ENCODE data around the gene PRKN. TPM values are rescaled to one million over a fixed set of nuclear protein-coding genes. Genes with fewer than 3 reads are reported as not detected.

Gene PRKN
- total and polyA plus RNA-seq, 2 donors (not counting 3 experiments of a cell fraction or from before 2014, with no cell fraction given) = 0.06 TPM; not detected in 1

DNA sequence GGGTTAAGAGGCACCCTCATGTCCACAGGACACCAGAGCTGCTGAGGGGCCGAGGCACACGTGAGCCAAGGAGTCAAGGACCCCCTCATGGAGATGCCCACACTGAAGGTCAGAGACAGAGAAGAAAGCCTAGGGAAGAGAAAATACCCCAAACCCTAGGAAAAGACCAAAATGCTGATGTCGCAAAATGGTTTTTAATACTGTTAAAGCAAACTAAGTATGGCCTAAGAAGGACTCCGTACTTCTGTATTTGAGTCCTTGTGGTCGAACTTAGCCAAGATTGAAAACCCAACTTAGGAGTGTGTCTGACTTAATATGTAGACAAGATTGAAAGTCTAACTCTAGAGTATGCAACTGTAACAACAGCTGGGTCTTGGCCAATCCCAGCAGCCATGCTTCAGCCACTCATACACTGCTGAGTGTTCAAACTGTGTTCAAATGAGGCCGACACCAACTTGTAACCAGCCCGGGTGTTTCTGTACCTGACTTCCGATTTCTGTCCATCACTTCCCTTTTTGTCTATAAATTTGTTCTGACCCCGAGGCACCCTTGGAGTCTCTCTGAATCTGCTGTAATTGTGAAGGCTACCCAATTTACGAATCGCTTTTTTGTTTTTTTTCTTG lies 1361.2 kb downstream of the PRKN start:
- no peaks in the 10 kb centered on the region for H3K4me1 ChIP-seq (ENCODE audit: control insufficient read depth, extremely low read depth, insufficient read depth, low read length)
- H2AFZ ChIP-seq (ENCODE audit: low read depth, low read length) = no peak overlapping the region
- FAIRE-seq (no peak), DNase-seq (ENCODE audit: low read depth, low spot score) (no peak)
- ChIA-PET POLR2A (no interaction called here), CTCF (interaction anchor here (1.4 to 1.6 kb wide), 2 partner anchors 433 to 436 kb away, joined by 3 to 6 read pairs; no protein-coding TSS in a partner anchor)
- no peaks in the 10 kb centered on the region for H3K36me3 ChIP-seq (ENCODE audit: control insufficient read depth in 2 of 2, extremely low read depth in 1 of 2, insufficient read depth in 2 of 2, low read length in 2 of 2)
- H3K4me2 ChIP-seq (ENCODE audit: insufficient read depth, low read length) = no peak overlapping the region
- no TSS peak for BruUV-seq (replicated peaks)
- TF ChIP-seq POLR2A (IDR thresholded peaks at IDR 0.05; ENCODE audit: low read depth, low read length) (no peak), GATA2 (IDR thresholded peaks at IDR 0.05; ENCODE audit: insufficient read depth, insufficient read length, low read depth, low read length) (no peak), EZH2 (IDR thresholded peaks at IDR 0.05; ENCODE audit: borderline replicate concordance, low read depth, low read length, severe bottlenecking) (no peak), JUN (IDR thresholded peaks at IDR 0.05; ENCODE audit: borderline replicate concordance, insufficient read depth, insufficient read length, low read depth) (no peak), MYC (IDR thresholded peaks at IDR 0.05; ENCODE audit: low read depth, low read length) (no peak), POLR2AphosphoS5 (IDR thresholded peaks at IDR 0.05; ENCODE audit: insufficient read depth, low read depth, low read length) (no peak)
- H4K20me1 ChIP-seq (replicated peaks; ENCODE audit: control insufficient read depth, extremely low read depth, insufficient read depth, low read length) = no peaks in the 10 kb centered on the region
- no peak overlapping the region for H3K27ac ChIP-seq (ENCODE audit: insufficient read depth, low read depth, low read length)
- H3K27me3 ChIP-seq (ENCODE audit: control insufficient read depth in 2 of 2, insufficient read depth in 2 of 2, low read length in 2 of 2) = no peaks in the 10 kb centered on the region
- dilution Hi-C loops (cut with MboI; ENCODE audit: extremely low pct_ligation_motif_present, low sequenced_read_pairs) (no loop called here), intact Hi-C loops (cut with micrococcal nuclease) (no loop called here)
- no peaks in the 10 kb centered on the region for H3K79me2 ChIP-seq (ENCODE audit: control insufficient read depth, insufficient read depth, low read length)
- no peaks in the 10 kb centered on the region for H3K9me3 ChIP-seq (replicated peaks; ENCODE audit: control insufficient read depth, insufficient read depth, low read length)
- no peaks in the 10 kb centered on the region for H3K9me1 ChIP-seq (replicated peaks; ENCODE audit: control insufficient read depth, extremely low read depth, insufficient read depth, low read length)
- no peak overlapping the region for H3K4me3 ChIP-seq (replicated peaks in 1 of 3; ENCODE audit: insufficient read depth in 1 of 3, low read depth in 1 of 3, low read length in 3 of 3)
- H3K9ac ChIP-seq (replicated peaks; ENCODE audit: extremely low read depth, insufficient read depth, low read length) = no peak overlapping the region

GRCh38 chr6:161365633-161366032 lies 1361.9 kb downstream of the PRKN start:
- BruUV-seq (replicated peaks) = no TSS peak
- no peak overlapping the region for H2AFZ ChIP-seq (ENCODE audit: low read depth, low read length)
- ChIA-PET CTCF (interaction anchor here (1.6 kb wide), 1 partner anchor 435 kb away, joined by 6 read pairs; no protein-coding TSS in a partner anchor), POLR2A (no interaction called here)
- no peaks in the 10 kb centered on the region for H4K20me1 ChIP-seq (replicated peaks; ENCODE audit: control insufficient read depth, extremely low read depth, insufficient read depth, low read length)
- no peak overlapping the region for H3K9ac ChIP-seq (replicated peaks; ENCODE audit: extremely low read depth, insufficient read depth, low read length)
- H3K27me3 ChIP-seq (ENCODE audit: control insufficient read depth in 2 of 2, insufficient read depth in 2 of 2, low read length in 2 of 2) = no peaks in the 10 kb centered on the region
- no peaks in the 10 kb centered on the region for H3K36me3 ChIP-seq (ENCODE audit: control insufficient read depth in 2 of 2, extremely low read depth in 1 of 2, insufficient read depth in 2 of 2, low read length in 2 of 2)
- DNase-seq (ENCODE audit: low read depth, low spot score) = no peak
- intact Hi-C loops (cut with micrococcal nuclease) = no loop called here
- dilution Hi-C loops (cut with MboI; ENCODE audit: extremely low pct_ligation_motif_present, low sequenced_read_pairs) = no loop called here
- no peaks in the 10 kb centered on the region for H3K4me1 ChIP-seq (ENCODE audit: control insufficient read depth, extremely low read depth, insufficient read depth, low read length)
- FAIRE-seq = no peak
- no peak overlapping the region for H3K27ac ChIP-seq (ENCODE audit: insufficient read depth, low read depth, low read length)
- H3K79me2 ChIP-seq (ENCODE audit: control insufficient read depth, insufficient read depth, low read length) = no peaks in the 10 kb centered on the region
- no peak overlapping the region for H3K4me2 ChIP-seq (ENCODE audit: insufficient read depth, low read length)
- no peak overlapping the region for H3K4me3 ChIP-seq (replicated peaks in 1 of 3; ENCODE audit: insufficient read depth in 1 of 3, low read depth in 1 of 3, low read length in 3 of 3)
- H3K9me3 ChIP-seq (replicated peaks; ENCODE audit: control insufficient read depth, insufficient read depth, low read length) = no peaks in the 10 kb centered on the region
- H3K9me1 ChIP-seq (replicated peaks; ENCODE audit: control insufficient read depth, extremely low read depth, insufficient read depth, low read length) = no peaks in the 10 kb centered on the region
- TF ChIP-seq POLR2A (IDR thresholded peaks at IDR 0.05; ENCODE audit: low read depth, low read length) (no peak), POLR2AphosphoS5 (IDR thresholded peaks at IDR 0.05; ENCODE audit: insufficient read depth, low read depth, low read length) (no peak), EZH2 (IDR thresholded peaks at IDR 0.05; ENCODE audit: borderline replicate concordance, low read depth, low read length, severe bottlenecking) (no peak), MYC (IDR thresholded peaks at IDR 0.05; ENCODE audit: low read depth, low read length) (no peak), FOS (IDR thresholded peaks at IDR 0.05; ENCODE audit: borderline replicate concordance, insufficient read depth, low read length) (no peak)
- TF ChIP-seq, protein P1, sequence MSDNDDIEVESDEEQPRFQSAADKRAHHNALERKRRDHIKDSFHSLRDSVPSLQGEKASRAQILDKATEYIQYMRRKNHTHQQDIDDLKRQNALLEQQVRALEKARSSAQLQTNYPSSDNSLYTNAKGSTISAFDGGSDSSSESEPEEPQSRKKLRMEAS (IDR thresholded peaks at IDR 0.05; ENCODE audit: insufficient read depth, insufficient read length) = no peak

Data from endothelial cell of umbilical vein (primary cell).